GM23338 (cell line): Measurements from ENCODE around the gene PEX19. TPM values are rescaled to one million over a fixed set of nuclear protein-coding genes. Genes with fewer than 3 reads are reported as not detected.

Experiments
- ATAC-seq: fragments of 200-7000 bp; cut with Tn5 transposase; 3 replicates; pipeline ENCODE4 v1.9.1; 2020
- DNase-seq: peaks from one replicate; pipeline ENCODE4 v3.0.0-alpha.2; 2015; ENCODE audit warnings: low spot score
- H2AFZ ChIP-seq: fragments of 200-600 bp; sonication (generic); 2 replicates; pipeline ENCODE4 v1.8.0; 2016; ENCODE audit warnings: antibody characterized with exemption, mild to moderate bottlenecking, moderate library complexity
- H3F3A ChIP-seq: fragments of 200-600 bp; sonication (generic); replicated peaks from 2 replicates; pipeline ENCODE4 v1.8.0; 2017; ENCODE audit warnings: antibody characterized with exemption, mixed run types, low read depth
- H3K27ac ChIP-seq: fragments of 200-600 bp; sonication (generic); 2 replicates; pipeline ENCODE4 v1.6.1; 2016; ENCODE audit warnings: low read depth
- H3K27me3 ChIP-seq: fragments of 200-600 bp; sonication (generic); 2 replicates; pipeline ENCODE4 v1.8.0; 2016; ENCODE audit warnings: mild to moderate bottlenecking, mixed run types, moderate library complexity; ENCODE audit not compliant: insufficient read depth
- H3K36me3 ChIP-seq: fragments of 200-600 bp; sonication (generic); 2 replicates; pipeline ENCODE4 v1.8.0; 2016; ENCODE audit warnings: mild to moderate bottlenecking; ENCODE audit not compliant: insufficient read depth
- H3K4me1 ChIP-seq: fragments of 200-600 bp; sonication (generic); 2 replicates; pipeline ENCODE4 v1.8.0; 2016; ENCODE audit warnings: mild to moderate bottlenecking, moderate library complexity; ENCODE audit not compliant: insufficient read depth
- H3K4me2 ChIP-seq: fragments of 200-600 bp; sonication (generic); 2 replicates; pipeline ENCODE4 v1.7.1; 2017; ENCODE audit warnings: mixed run types
- H3K4me3 ChIP-seq: fragments of 200-600 bp; sonication (generic); 2 replicates; pipeline ENCODE4 v1.6.1; 2016; ENCODE audit warnings: mixed run types
- H3K79me2 ChIP-seq: fragments of 200-600 bp; sonication (generic); replicated peaks from 2 replicates; pipeline ENCODE4 v1.8.0; 2017; ENCODE audit warnings: mild to moderate bottlenecking; ENCODE audit not compliant: insufficient read depth
- H3K9me2 ChIP-seq: fragments of 200-600 bp; sonication (generic); 2 replicates; pipeline ENCODE4 v1.8.0; 2017; ENCODE audit not compliant: insufficient read depth
- H4K20me1 ChIP-seq: fragments of 200-600 bp; sonication (generic); replicated peaks from 2 replicates; pipeline ENCODE4 v1.8.0; 2017; ENCODE audit warnings: mild to moderate bottlenecking; ENCODE audit not compliant: insufficient read depth
- H3K27ac Mint-ChIP-seq: 2 replicates; pipeline ENCODE4 v1.8.0; 2020; ENCODE audit warnings: inconsistent platforms, mild to moderate bottlenecking, moderate library complexity, mixed read lengths
- H3K27me3 Mint-ChIP-seq: 3 replicates; pipeline ENCODE4 v1.8.0; 2022; ENCODE audit warnings: low read depth, mild to moderate bottlenecking, moderate library complexity, mixed read lengths, inconsistent platforms; ENCODE audit not compliant: insufficient read depth, poor library complexity
- H3K36me3 Mint-ChIP-seq: 3 replicates; pipeline ENCODE4 v1.8.0; 2021; ENCODE audit warnings: low read depth, mild to moderate bottlenecking, inconsistent platforms, moderate library complexity, mixed read lengths
- H3K4me1 Mint-ChIP-seq: 3 replicates; pipeline ENCODE4 v1.8.0; 2020; ENCODE audit warnings: mild to moderate bottlenecking, inconsistent platforms, mixed read lengths
- H3K4me3 Mint-ChIP-seq: 3 replicates; pipeline ENCODE4 v1.8.0; 2021; ENCODE audit warnings: moderate library complexity, mild to moderate bottlenecking, inconsistent platforms, mixed read lengths
- H3K9me3 Mint-ChIP-seq: 3 replicates; pipeline ENCODE4 v1.8.0; 2020; ENCODE audit warnings: moderate library complexity, mild to moderate bottlenecking, inconsistent platforms, mixed read lengths
- CREB1 ChIP-seq: fragments of 250-450 bp; sonication (Bioruptor Pico); IDR thresholded peaks from 2 replicates; pipeline ENCODE4 v1.5.0; 2020; ENCODE audit warnings: low read depth, mild to moderate bottlenecking, moderate library complexity
- CTCF ChIP-seq, 2 experiments: fragments of 200-600 bp in 1 of 2; sonication (generic) in 1 of 2; conservative IDR thresholded peaks; 2 replicates each; pipeline versions ENCODE4 v1.5.1 to v1.6.1; 2016 to 2017; ENCODE audit warnings: antibody characterized with exemption in 2 of 2, low read depth in 2 of 2, mild to moderate bottlenecking in 2 of 2, moderate library complexity in 1 of 2
- EZH2 ChIP-seq: fragments of 200-600 bp; sonication (generic); IDR thresholded peaks from one replicate; pipeline ENCODE4 v1.8.0; 2017; ENCODE audit warnings: antibody characterized with exemption, mild to moderate bottlenecking, low read depth; ENCODE audit not compliant: unreplicated experiment
- EZH2phosphoT487 ChIP-seq: fragments of 200-600 bp; sonication (generic); IDR thresholded peaks from one replicate; pipeline ENCODE4 v1.8.1; 2018; ENCODE audit warnings: antibody characterized with exemption; ENCODE audit not compliant: unreplicated experiment
- JUNB ChIP-seq: IDR thresholded peaks from one replicate; pipeline ENCODE4 v1.6.1; 2016; ENCODE audit warnings: antibody characterized with exemption; ENCODE audit not compliant: unreplicated experiment
- NANOG ChIP-seq: IDR thresholded peaks from 2 replicates; pipeline ENCODE4 v1.6.1; 2016; ENCODE audit warnings: antibody characterized with exemption, borderline replicate concordance
- POLR2AphosphoS5 ChIP-seq: IDR thresholded peaks from 2 replicates; pipeline ENCODE4 v1.6.1; 2016; ENCODE audit warnings: antibody characterized with exemption, low read depth
- ZNF331 ChIP-seq: fragments of 250-450 bp; sonication (Bioruptor Pico); IDR thresholded peaks from 2 replicates; pipeline ENCODE4 v1.5.0; 2020; ENCODE audit warnings: low read depth, mild to moderate bottlenecking, moderate library complexity
- polyA plus RNA-seq: library from polyadenylated mRNA; unstranded; fragments of >200 nt; fragmentation: Nextera tagmentation; extraction: Ambion mirVana; gene quantifications from 2 replicates; pipeline ENCODE4 v1.2.1, GENCODE V29; 2016
- total RNA-seq: library from RNA; depleted of rRNA; stranded (reverse); fragments of >200 nt; shearing (Covaris generic); gene quantifications from 2 replicates; pipeline ENCODE4 v1.2.3, GENCODE V29; 2014
- TF ChIP-seq, protein P1 (sequence below): IDR thresholded peaks from one replicate; pipeline ENCODE4 v1.6.1; 2018; ENCODE audit warnings: antibody characterized with exemption; ENCODE audit not compliant: unreplicated experiment
- TF ChIP-seq, protein P2 (sequence below): IDR thresholded peaks from 2 replicates; pipeline ENCODE4 v1.6.1; 2016; ENCODE audit warnings: antibody characterized with exemption
- TF ChIP-seq, protein P3 (sequence below): fragments of 250-450 bp; sonication (Bioruptor Pico); IDR thresholded peaks from 2 replicates; pipeline ENCODE4 v1.5.0; 2020; ENCODE audit warnings: mild to moderate bottlenecking, moderate library complexity

Gene PEX19
- total and polyA plus RNA-seq, 2 experiments from 2014 or later: 21.8 to 56.7 TPM

GRCh38 chr1:160267284-160267991 lies 17.5 kb downstream of the PEX19 start:
- Histone ChIP-seq H3K4me3 (no peak overlapping the region), H4K20me1 (no peaks in the 10 kb centered on the region), H3K27ac (no peak overlapping the region), H3K36me3 (no peaks in the 10 kb centered on the region), H3K27me3 (no peaks in the 10 kb centered on the region), H3K9me2 (no peaks in the 10 kb centered on the region), H2AFZ (no peak overlapping the region), H3K4me2 (no peak overlapping the region), H3K4me1 (peaks cover 6% of the 10 kb centered on the region; the same call in 1 of the 2 replicates), H3F3A (no peaks in the 10 kb centered on the region), H3K79me2 (no peaks in the 10 kb centered on the region)
- DNase-seq (no peak), ATAC-seq (no peak)
- H3K4me3 Mint-ChIP-seq: no peak overlapping the region
- H3K27ac Mint-ChIP-seq: no peak overlapping the region
- no peaks in the 10 kb centered on the region for H3K36me3 Mint-ChIP-seq
- peaks cover 6% of the 10 kb centered on the region for H3K27me3 Mint-ChIP-seq
- TF ChIP-seq NANOG (no peak), EZH2 (no peak), JUNB (no peak), CREB1 (CRISPR knock-in tag) (no peak), ZNF331 (no peak), POLR2AphosphoS5 (no peak), EZH2phosphoT487 (no peak), CTCF (conservative IDR thresholded peaks at IDR 0.05; ENCODE audit: low read depth in 2 of 2) (no peak)
- TF ChIP-seq, protein P1, sequence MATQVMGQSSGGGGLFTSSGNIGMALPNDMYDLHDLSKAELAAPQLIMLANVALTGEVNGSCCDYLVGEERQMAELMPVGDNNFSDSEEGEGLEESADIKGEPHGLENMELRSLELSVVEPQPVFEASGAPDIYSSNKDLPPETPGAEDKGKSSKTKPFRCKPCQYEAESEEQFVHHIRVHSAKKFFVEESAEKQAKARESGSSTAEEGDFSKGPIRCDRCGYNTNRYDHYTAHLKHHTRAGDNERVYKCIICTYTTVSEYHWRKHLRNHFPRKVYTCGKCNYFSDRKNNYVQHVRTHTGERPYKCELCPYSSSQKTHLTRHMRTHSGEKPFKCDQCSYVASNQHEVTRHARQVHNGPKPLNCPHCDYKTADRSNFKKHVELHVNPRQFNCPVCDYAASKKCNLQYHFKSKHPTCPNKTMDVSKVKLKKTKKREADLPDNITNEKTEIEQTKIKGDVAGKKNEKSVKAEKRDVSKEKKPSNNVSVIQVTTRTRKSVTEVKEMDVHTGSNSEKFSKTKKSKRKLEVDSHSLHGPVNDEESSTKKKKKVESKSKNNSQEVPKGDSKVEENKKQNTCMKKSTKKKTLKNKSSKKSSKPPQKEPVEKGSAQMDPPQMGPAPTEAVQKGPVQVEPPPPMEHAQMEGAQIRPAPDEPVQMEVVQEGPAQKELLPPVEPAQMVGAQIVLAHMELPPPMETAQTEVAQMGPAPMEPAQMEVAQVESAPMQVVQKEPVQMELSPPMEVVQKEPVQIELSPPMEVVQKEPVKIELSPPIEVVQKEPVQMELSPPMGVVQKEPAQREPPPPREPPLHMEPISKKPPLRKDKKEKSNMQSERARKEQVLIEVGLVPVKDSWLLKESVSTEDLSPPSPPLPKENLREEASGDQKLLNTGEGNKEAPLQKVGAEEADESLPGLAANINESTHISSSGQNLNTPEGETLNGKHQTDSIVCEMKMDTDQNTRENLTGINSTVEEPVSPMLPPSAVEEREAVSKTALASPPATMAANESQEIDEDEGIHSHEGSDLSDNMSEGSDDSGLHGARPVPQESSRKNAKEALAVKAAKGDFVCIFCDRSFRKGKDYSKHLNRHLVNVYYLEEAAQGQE: no peak
- TF ChIP-seq, protein P2, sequence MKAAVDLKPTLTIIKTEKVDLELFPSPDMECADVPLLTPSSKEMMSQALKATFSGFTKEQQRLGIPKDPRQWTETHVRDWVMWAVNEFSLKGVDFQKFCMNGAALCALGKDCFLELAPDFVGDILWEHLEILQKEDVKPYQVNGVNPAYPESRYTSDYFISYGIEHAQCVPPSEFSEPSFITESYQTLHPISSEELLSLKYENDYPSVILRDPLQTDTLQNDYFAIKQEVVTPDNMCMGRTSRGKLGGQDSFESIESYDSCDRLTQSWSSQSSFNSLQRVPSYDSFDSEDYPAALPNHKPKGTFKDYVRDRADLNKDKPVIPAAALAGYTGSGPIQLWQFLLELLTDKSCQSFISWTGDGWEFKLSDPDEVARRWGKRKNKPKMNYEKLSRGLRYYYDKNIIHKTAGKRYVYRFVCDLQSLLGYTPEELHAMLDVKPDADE: no peak
- TF ChIP-seq, protein P3, sequence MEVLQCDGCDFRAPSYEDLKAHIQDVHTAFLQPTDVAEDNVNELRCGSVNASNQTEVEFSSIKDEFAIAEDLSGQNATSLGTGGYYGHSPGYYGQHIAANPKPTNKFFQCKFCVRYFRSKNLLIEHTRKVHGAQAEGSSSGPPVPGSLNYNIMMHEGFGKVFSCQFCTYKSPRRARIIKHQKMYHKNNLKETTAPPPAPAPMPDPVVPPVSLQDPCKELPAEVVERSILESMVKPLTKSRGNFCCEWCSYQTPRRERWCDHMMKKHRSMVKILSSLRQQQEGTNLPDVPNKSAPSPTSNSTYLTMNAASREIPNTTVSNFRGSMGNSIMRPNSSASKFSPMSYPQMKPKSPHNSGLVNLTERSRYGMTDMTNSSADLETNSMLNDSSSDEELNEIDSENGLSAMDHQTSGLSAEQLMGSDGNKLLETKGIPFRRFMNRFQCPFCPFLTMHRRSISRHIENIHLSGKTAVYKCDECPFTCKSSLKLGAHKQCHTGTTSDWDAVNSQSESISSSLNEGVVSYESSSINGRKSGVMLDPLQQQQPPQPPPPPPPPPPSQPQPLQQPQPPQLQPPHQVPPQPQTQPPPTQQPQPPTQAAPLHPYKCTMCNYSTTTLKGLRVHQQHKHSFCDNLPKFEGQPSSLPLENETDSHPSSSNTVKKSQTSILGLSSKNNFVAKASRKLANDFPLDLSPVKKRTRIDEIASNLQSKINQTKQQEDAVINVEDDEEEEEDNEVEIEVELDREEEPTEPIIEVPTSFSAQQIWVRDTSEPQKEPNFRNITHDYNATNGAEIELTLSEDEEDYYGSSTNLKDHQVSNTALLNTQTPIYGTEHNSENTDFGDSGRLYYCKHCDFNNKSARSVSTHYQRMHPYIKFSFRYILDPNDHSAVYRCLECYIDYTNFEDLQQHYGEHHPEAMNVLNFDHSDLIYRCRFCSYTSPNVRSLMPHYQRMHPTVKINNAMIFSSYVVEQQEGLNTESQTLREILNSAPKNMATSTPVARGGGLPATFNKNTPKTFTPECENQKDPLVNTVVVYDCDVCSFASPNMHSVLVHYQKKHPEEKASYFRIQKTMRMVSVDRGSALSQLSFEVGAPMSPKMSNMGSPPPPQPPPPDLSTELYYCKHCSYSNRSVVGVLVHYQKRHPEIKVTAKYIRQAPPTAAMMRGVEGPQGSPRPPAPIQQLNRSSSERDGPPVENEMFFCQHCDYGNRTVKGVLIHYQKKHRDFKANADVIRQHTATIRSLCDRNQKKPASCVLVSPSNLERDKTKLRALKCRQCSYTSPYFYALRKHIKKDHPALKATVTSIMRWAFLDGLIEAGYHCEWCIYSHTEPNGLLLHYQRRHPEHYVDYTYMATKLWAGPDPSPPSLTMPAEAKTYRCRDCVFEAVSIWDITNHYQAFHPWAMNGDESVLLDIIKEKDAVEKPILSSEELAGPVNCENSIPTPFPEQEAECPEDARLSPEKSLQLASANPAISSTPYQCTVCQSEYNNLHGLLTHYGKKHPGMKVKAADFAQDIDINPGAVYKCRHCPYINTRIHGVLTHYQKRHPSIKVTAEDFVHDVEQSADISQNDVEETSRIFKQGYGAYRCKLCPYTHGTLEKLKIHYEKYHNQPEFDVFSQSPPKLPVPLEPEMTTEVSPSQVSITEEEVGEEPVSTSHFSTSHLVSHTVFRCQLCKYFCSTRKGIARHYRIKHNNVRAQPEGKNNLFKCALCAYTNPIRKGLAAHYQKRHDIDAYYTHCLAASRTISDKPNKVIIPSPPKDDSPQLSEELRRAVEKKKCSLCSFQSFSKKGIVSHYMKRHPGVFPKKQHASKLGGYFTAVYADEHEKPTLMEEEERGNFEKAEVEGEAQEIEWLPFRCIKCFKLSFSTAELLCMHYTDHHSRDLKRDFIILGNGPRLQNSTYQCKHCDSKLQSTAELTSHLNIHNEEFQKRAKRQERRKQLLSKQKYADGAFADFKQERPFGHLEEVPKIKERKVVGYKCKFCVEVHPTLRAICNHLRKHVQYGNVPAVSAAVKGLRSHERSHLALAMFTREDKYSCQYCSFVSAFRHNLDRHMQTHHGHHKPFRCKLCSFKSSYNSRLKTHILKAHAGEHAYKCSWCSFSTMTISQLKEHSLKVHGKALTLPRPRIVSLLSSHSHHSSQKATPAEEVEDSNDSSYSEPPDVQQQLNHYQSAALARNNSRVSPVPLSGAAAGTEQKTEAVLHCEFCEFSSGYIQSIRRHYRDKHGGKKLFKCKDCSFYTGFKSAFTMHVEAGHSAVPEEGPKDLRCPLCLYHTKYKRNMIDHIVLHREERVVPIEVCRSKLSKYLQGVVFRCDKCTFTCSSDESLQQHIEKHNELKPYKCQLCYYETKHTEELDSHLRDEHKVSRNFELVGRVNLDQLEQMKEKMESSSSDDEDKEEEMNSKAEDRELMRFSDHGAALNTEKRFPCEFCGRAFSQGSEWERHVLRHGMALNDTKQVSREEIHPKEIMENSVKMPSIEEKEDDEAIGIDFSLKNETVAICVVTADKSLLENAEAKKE (CRISPR knock-in tag): no peak
- no peaks in the 10 kb centered on the region for H3K9me3 Mint-ChIP-seq
- H3K4me1 Mint-ChIP-seq: no peaks in the 10 kb centered on the region; the same call in 2 of the 3 replicates
